WTC11 (cell line): ENCODE measurements around the gene XPNPEP1. TPM values are rescaled to one million over a fixed set of nuclear protein-coding genes. Genes with fewer than 3 reads are reported as not detected.
A peak's percentile ranks its signal among the peaks of the same experiment; 100 is the strongest.

Experiments
- ATAC-seq: fragments of 200-7000 bp; cut with Tn5 transposase; 2 replicates; pipeline ENCODE4 v1.10.0; 2021; ENCODE audit warnings: mild to moderate bottlenecking, moderate library complexity
- CTCF ChIA-PET: fragments of 300-600 bp; sonication (Branson Sonifier 250); formaldehyde crosslinking; loops from one replicate; lab custom pipeline; 2021; ENCODE audit warnings: antibody characterized with exemption; lab: Charles Lee
- POLR2A ChIA-PET: fragments of 350-600 bp; sonication (Branson Sonifier 250); formaldehyde crosslinking; loops from one replicate; lab custom pipeline; 2021; ENCODE audit warnings: antibody characterized with exemption; lab: Charles Lee
- DNase-seq: peaks from one replicate; pipeline ENCODE4 v3.0.0; 2021; ENCODE audit warnings: low spot score
- H3K27ac Mint-ChIP-seq: 2 replicates; pipeline ENCODE4 v1.8.0; 2021; ENCODE audit warnings: mixed read lengths
- H3K27me3 Mint-ChIP-seq: 2 replicates; pipeline ENCODE4 v1.8.0; 2021; ENCODE audit warnings: low read depth, mild to moderate bottlenecking, moderate library complexity, mixed read lengths
- H3K36me3 Mint-ChIP-seq: 2 replicates; pipeline ENCODE4 v1.8.0; 2021; ENCODE audit warnings: mixed read lengths
- H3K4me1 Mint-ChIP-seq: 2 replicates; pipeline ENCODE4 v1.8.0; 2022; ENCODE audit warnings: mixed read lengths
- H3K4me3 Mint-ChIP-seq: 2 replicates; pipeline ENCODE4 v1.8.0; 2021; ENCODE audit warnings: mild to moderate bottlenecking, moderate library complexity, mixed read lengths
- H3K9me3 Mint-ChIP-seq: 2 replicates; pipeline ENCODE4 v1.8.0; 2021; ENCODE audit warnings: mixed read lengths
- ATF2 ChIP-seq: sonication (generic); formaldehyde crosslinking; IDR thresholded peaks from 2 replicates; pipeline ENCODE4 v1.8.1; 2022; ENCODE audit warnings: low read depth, missing genetic modification reagents, borderline replicate concordance
- ETV6 ChIP-seq: sonication (generic); formaldehyde crosslinking; IDR thresholded peaks from 2 replicates; pipeline ENCODE4 v1.8.1; 2022; ENCODE audit warnings: mild to moderate bottlenecking, missing genetic modification reagents
- GABPB1 ChIP-seq: sonication (generic); formaldehyde crosslinking; IDR thresholded peaks from 2 replicates; pipeline ENCODE4 v1.8.1; 2023; ENCODE audit warnings: mild to moderate bottlenecking, missing genetic modification reagents
- HMGA2 ChIP-seq: fragments of 250-450 bp; sonication (Bioruptor Pico); IDR thresholded peaks from 2 replicates; pipeline ENCODE4 v1.4.0; 2021; ENCODE audit warnings: mild to moderate bottlenecking, moderate library complexity
- MXD4 ChIP-seq: fragments of 250-450 bp; sonication (Bioruptor Pico); IDR thresholded peaks from 2 replicates; pipeline ENCODE4 v1.8.0; 2021; ENCODE audit warnings: mild to moderate bottlenecking, moderate library complexity, borderline replicate concordance
- NR1H2 ChIP-seq: sonication (generic); formaldehyde crosslinking; IDR thresholded peaks from 2 replicates; pipeline ENCODE4 v1.9.0; 2021; ENCODE audit warnings: mild to moderate bottlenecking, moderate library complexity, missing genetic modification reagents
- RELA ChIP-seq: sonication (generic); formaldehyde crosslinking; IDR thresholded peaks from 2 replicates; pipeline ENCODE4 v1.8.1; 2022; ENCODE audit warnings: missing genetic modification reagents, mild to moderate bottlenecking, borderline replicate concordance
- SMAD3 ChIP-seq: sonication (generic); formaldehyde crosslinking; IDR thresholded peaks from 2 replicates; pipeline ENCODE4 v1.8.0; 2022; ENCODE audit warnings: missing genetic modification reagents, mild to moderate bottlenecking, borderline replicate concordance
- SOX15 ChIP-seq: fragments of 250-450 bp; sonication (Bioruptor Pico); IDR thresholded peaks from 2 replicates; pipeline ENCODE4 v1.9.0; 2021; ENCODE audit warnings: mild to moderate bottlenecking
- TP53 ChIP-seq: sonication (generic); formaldehyde crosslinking; IDR thresholded peaks from 2 replicates; pipeline ENCODE4 v1.8.1; 2023; ENCODE audit warnings: mild to moderate bottlenecking, missing genetic modification reagents
- ZNF121 ChIP-seq: sonication (generic); formaldehyde crosslinking; IDR thresholded peaks from 2 replicates; pipeline ENCODE4 v1.8.0; 2023; ENCODE audit warnings: missing genetic modification reagents
- ZNF317 ChIP-seq: sonication (generic); formaldehyde crosslinking; IDR thresholded peaks from 2 replicates; pipeline ENCODE4 v1.8.1; 2023; ENCODE audit warnings: low read depth, mild to moderate bottlenecking, moderate library complexity, missing genetic modification reagents, borderline replicate concordance
- ZNF425 ChIP-seq: fragments of 250-450 bp; sonication (Bioruptor Pico); conservative IDR thresholded peaks from 2 replicates; pipeline ENCODE4 v1.9.0; 2021; ENCODE audit warnings: mild to moderate bottlenecking
- ZNF532 ChIP-seq: fragments of 250-450 bp; sonication (Bioruptor Pico); IDR thresholded peaks from 2 replicates; pipeline ENCODE4 v1.9.0; 2021; ENCODE audit warnings: mild to moderate bottlenecking, borderline replicate concordance
- total RNA-seq: library from RNA; stranded (reverse); gene quantifications from 3 replicates; pipeline ENCODE4 v1.2.3, GENCODE V29; 2021
- TF ChIP-seq, protein P1 (sequence below): fragments of 250-450 bp; sonication (Bioruptor Pico); IDR thresholded peaks from 2 replicates; pipeline ENCODE4 v1.9.0; 2021; ENCODE audit warnings: moderate library complexity, mild to moderate bottlenecking, inconsistent platforms, borderline replicate concordance

Gene XPNPEP1
- total RNA-seq, 1 experiment from 2014 or later, result 59.3 TPM

- TF ChIP-seq ATF2 (CRISPR knock-in tag) (no peak), NR1H2 (CRISPR knock-in tag) (no peak), HMGA2 (no peak)
Measured at GRCh38 chr10:109967739-109968088, 44.4 kb upstream of the XPNPEP1 start (continued).

GRCh38 chr10:109966961-109967738 is 43.8 kb upstream of the XPNPEP1 start:
- H3K4me3 Mint-ChIP-seq, result no peak overlapping the region
- no peak for TF ChIP-seq ZNF317 (CRISPR knock-in tag)
- TF ChIP-seq MXD4 (CRISPR knock-in tag), result no peak
- TF ChIP-seq SOX15 (CRISPR knock-in tag), result no peak
- peak; percentile 52; the same call in 1 of the 2 replicates for TF ChIP-seq ETV6
- TF ChIP-seq ZNF425 (CRISPR knock-in tag), result no peak
- no peak for TF ChIP-seq HMGA2
- peak; percentile 88 for TF ChIP-seq GABPB1
- TF ChIP-seq RELA, result no peak
- TF ChIP-seq, protein P1, sequence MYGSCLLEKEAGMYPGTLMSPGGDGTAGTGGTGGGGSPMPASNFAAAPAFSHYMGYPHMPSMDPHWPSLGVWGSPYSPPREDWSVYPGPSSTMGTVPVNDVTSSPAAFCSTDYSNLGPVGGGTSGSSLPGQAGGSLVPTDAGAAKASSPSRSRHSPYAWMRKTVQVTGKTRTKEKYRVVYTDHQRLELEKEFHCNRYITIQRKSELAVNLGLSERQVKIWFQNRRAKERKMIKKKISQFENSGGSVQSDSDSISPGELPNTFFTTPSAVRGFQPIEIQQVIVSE (CRISPR knock-in tag), result no peak
- TF ChIP-seq TP53 (CRISPR knock-in tag), result no peak
- no peak for TF ChIP-seq SMAD3 (CRISPR knock-in tag)
- no peak for TF ChIP-seq ZNF532 (CRISPR knock-in tag)
- H3K36me3 Mint-ChIP-seq, result no peaks in the 10 kb centered on the region
- H3K27ac Mint-ChIP-seq, result no peak overlapping the region
- DNase-seq (no peak), ATAC-seq (peak; percentile 55)
- H3K4me1 Mint-ChIP-seq, result peaks cover 37% of the 10 kb centered on the region
- H3K9me3 Mint-ChIP-seq, result no peaks in the 10 kb centered on the region
- ChIA-PET CTCF (interaction anchor here (1.8 kb wide), 1 partner anchor 83 kb away, joined by 8 read pairs; no protein-coding TSS in a partner anchor), POLR2A (no interaction called here)
- H3K27me3 Mint-ChIP-seq, result no peaks in the 10 kb centered on the region

GRCh38 chr10:109964318-109964717 is 41.0 kb upstream of the XPNPEP1 start:
- no peak for DNase-seq
- TF ChIP-seq ZNF532 (CRISPR knock-in tag) (no peak), ZNF121 (0 out of 2 replicates have a peak, but pooled peaks have one; percentile 24)
- peaks cover 56% of the 10 kb centered on the region for H3K4me1 Mint-ChIP-seq
- H3K9me3 Mint-ChIP-seq, result no peaks in the 10 kb centered on the region
- ChIA-PET CTCF (interaction anchor here (0.6 to 1.9 kb wide), 5 partner anchors 10 to 212 kb away, joined by 3 to 7 read pairs (median 4); no protein-coding TSS in a partner anchor), POLR2A (interaction anchor here (0.7 to 1.2 kb wide), 2 partner anchors 16 to 23 kb away, joined by 4 to 5 read pairs; no protein-coding TSS in a partner anchor)
- H3K4me3 Mint-ChIP-seq, result no peak overlapping the region
- no peaks in the 10 kb centered on the region for H3K36me3 Mint-ChIP-seq
- no peaks in the 10 kb centered on the region for H3K27me3 Mint-ChIP-seq
- no peak overlapping the region for H3K27ac Mint-ChIP-seq
- ATAC-seq, result no peak
